ENCODE results near the gene DLGAP4.

Gene DLGAP4

GRCh38 chr20:36305602-36306551 is at the start of gene DLGAP4:
Gene DLGAP4, plus strand, starts transcription at chr20:36306339. Its CDS starts 125,379 bp downstream, at chr20:36431718.
- no peak for DNase-seq

- no peak for DNase-seq
Measured at GRCh38 chr20:36259177-36260061, 46.7 kb upstream of the DLGAP4 start.

- DNase-seq, result no peak
Measured at GRCh38 chr20:36260316-36260715, 45.8 kb upstream of the DLGAP4 start.

- DNase-seq, result no peak
Measured at GRCh38 chr20:36261389-36262105, 44.6 kb upstream of the DLGAP4 start.

- DNase-seq, result no peak
Measured at GRCh38 chr20:36262440-36262839, 43.7 kb upstream of the DLGAP4 start.

- no peak for DNase-seq
Measured at GRCh38 chr20:36264426-36265246, 41.5 kb upstream of the DLGAP4 start.

GRCh38 chr20:36266189-36266588 is 40.0 kb upstream of the DLGAP4 start:
- DNase-seq, result no peak

- DNase-seq, result no peak
Measured at GRCh38 chr20:36267605-36268381, 38.3 kb upstream of the DLGAP4 start.

- DNase-seq, result no peak
Measured at GRCh38 chr20:36268440-36269342, 37.4 kb upstream of the DLGAP4 start.

- DNase-seq, result no peak
Measured at GRCh38 chr20:36269507-36269906, 36.6 kb upstream of the DLGAP4 start.

- DNase-seq, result no peak
Measured at GRCh38 chr20:36270744-36271638, 35.1 kb upstream of the DLGAP4 start.

GRCh38 chr20:36271639-36272546 is 34.2 kb upstream of the DLGAP4 start:
- no peak for DNase-seq

- DNase-seq, result no peak
Measured at GRCh38 chr20:36272547-36273220, 33.5 kb upstream of the DLGAP4 start.

GRCh38 chr20:36273414-36274180 is 32.5 kb upstream of the DLGAP4 start:
- no peak for DNase-seq

- no peak for DNase-seq
Measured at GRCh38 chr20:36274181-36274841, 31.8 kb upstream of the DLGAP4 start.

- no peak for DNase-seq
Measured at GRCh38 chr20:36275011-36275410, 31.1 kb upstream of the DLGAP4 start.

Data from GF-D8 (cell line).